GM23338 (cell line): Measurements from ENCODE around the gene FBXL5.

ENCODE experiments used
- CREB1 ChIP-seq: fragments of 250-450 bp; sonication (Bioruptor Pico); IDR thresholded peaks from 2 replicates; pipeline ENCODE4 v1.5.0; 2020; ENCODE audit warnings: low read depth, mild to moderate bottlenecking, moderate library complexity
- CTCF ChIP-seq, 2 experiments: fragments of 200-600 bp in 1 of 2; sonication (generic) in 1 of 2; conservative IDR thresholded peaks; 2 replicates each; pipeline versions ENCODE4 v1.5.1 to v1.6.1; 2016 to 2017; ENCODE audit warnings: antibody characterized with exemption in 2 of 2, low read depth in 2 of 2, mild to moderate bottlenecking in 2 of 2, moderate library complexity in 1 of 2
- EZH2 ChIP-seq: fragments of 200-600 bp; sonication (generic); IDR thresholded peaks from one replicate; pipeline ENCODE4 v1.8.0; 2017; ENCODE audit warnings: antibody characterized with exemption, mild to moderate bottlenecking, low read depth; ENCODE audit not compliant: unreplicated experiment
- EZH2phosphoT487 ChIP-seq: fragments of 200-600 bp; sonication (generic); IDR thresholded peaks from one replicate; pipeline ENCODE4 v1.8.1; 2018; ENCODE audit warnings: antibody characterized with exemption; ENCODE audit not compliant: unreplicated experiment
- JUNB ChIP-seq: IDR thresholded peaks from one replicate; pipeline ENCODE4 v1.6.1; 2016; ENCODE audit warnings: antibody characterized with exemption; ENCODE audit not compliant: unreplicated experiment
- NANOG ChIP-seq: IDR thresholded peaks from 2 replicates; pipeline ENCODE4 v1.6.1; 2016; ENCODE audit warnings: antibody characterized with exemption, borderline replicate concordance
- POLR2AphosphoS5 ChIP-seq: IDR thresholded peaks from 2 replicates; pipeline ENCODE4 v1.6.1; 2016; ENCODE audit warnings: antibody characterized with exemption, low read depth
- REST ChIP-seq: IDR thresholded peaks from one replicate; pipeline ENCODE4 v1.6.1; 2018; ENCODE audit warnings: antibody characterized with exemption; ENCODE audit not compliant: unreplicated experiment
- STAT1 ChIP-seq: IDR thresholded peaks from one replicate; pipeline ENCODE4 v1.6.1; 2016; ENCODE audit warnings: antibody characterized with exemption; ENCODE audit not compliant: unreplicated experiment
- ZNF114 ChIP-seq: fragments of 250-450 bp; sonication (Bioruptor Pico); IDR thresholded peaks from 2 replicates; pipeline ENCODE4 v1.5.0; 2020; ENCODE audit warnings: mild to moderate bottlenecking, moderate library complexity
- ZNF331 ChIP-seq: fragments of 250-450 bp; sonication (Bioruptor Pico); IDR thresholded peaks from 2 replicates; pipeline ENCODE4 v1.5.0; 2020; ENCODE audit warnings: low read depth, mild to moderate bottlenecking, moderate library complexity
- ZNF462 ChIP-seq: fragments of 250-450 bp; sonication (Bioruptor Pico); IDR thresholded peaks from 2 replicates; pipeline ENCODE4 v1.5.0; 2020; ENCODE audit warnings: mild to moderate bottlenecking, moderate library complexity

- no peak for TF ChIP-seq CTCF (conservative IDR thresholded peaks at IDR 0.05; ENCODE audit: low read depth in 2 of 2)
- TF ChIP-seq POLR2AphosphoS5: no peak
- TF ChIP-seq ZNF331 (CRISPR knock-in tag): no peak
- TF ChIP-seq EZH2phosphoT487: no peak
- no peak for TF ChIP-seq EZH2
- TF ChIP-seq REST: no peak
- TF ChIP-seq ZNF114 (CRISPR knock-in tag): no peak
- TF ChIP-seq STAT1: no peak
- no peak for TF ChIP-seq NANOG
- TF ChIP-seq JUNB: no peak
- no peak for TF ChIP-seq CREB1 (CRISPR knock-in tag)
- TF ChIP-seq ZNF462 (CRISPR knock-in tag): no peak
These were observed 18.9 kb upstream of the FBXL5 start for GRCh38 chr4:15674046-15674445.
